Inferior parietal cortex (tissue), 1 donor: ENCODE data around the gene TSHZ2.

Source experiments
- DNase-seq: peaks from one replicate; pipeline ENCODE4 v3.0.0-alpha.2; 2016; ENCODE audit errors: extremely low spot score

Gene TSHZ2

DNA sequence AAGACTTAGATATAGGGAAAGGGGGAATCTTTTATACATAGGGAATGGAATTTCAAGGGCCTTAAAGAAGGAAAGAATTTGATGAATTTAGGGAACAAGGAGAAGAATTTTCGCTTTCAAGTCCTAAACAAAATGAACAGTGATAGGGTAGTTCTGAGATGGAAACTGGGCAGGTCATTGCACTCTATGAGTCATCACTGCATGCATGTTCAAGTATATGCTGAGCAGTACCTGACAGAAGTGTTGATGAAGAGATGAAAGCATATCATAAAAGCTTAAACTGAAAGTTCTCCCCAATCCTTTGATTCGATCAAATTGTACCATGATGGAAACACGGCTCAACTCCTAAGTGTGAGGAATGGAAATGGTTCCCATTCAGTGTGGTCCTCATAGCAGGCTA lies 271.0 kb downstream of the TSHZ2 start:
- no peak for DNase-seq

DNA sequence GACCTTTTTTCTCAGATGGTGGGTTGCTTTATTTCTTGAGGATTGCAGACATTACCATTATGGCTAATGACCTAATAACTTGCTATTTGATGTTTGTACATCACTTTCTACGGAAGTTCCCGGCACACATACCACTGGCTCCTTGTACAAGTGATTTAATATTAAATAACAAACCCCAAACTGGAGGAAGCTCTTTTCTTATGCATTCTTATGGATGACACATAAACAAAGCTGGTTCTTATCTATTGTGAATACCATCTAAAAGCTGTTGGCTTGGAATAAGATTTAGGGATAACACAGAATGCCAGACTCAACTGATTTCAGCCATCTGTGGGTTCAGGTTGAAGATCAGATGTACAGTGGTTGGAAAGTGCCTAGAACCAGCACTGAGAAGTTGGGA lies 272.6 kb downstream of the TSHZ2 start:
- DNase-seq, result no peak

DNA sequence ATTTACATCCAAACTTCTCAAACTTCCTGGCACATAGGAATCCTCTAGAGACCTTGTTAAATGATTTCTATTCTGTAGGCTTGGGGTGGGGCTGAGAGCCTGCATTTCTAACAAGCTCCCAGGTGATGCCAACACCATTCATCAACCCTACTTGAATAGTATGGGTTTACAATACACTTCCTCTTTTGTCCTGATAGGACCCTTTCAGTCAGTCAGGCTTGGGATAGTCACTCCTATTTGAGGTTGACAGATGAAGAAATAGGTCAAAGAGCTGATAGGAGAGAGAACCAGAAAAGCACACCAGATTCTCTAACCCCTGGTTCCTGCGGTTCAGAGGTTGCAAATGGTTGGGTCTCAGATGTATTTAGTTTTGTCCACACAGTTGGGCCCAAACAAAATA lies 273.4 kb downstream of the TSHZ2 start:
- DNase-seq, result no peak

DNA sequence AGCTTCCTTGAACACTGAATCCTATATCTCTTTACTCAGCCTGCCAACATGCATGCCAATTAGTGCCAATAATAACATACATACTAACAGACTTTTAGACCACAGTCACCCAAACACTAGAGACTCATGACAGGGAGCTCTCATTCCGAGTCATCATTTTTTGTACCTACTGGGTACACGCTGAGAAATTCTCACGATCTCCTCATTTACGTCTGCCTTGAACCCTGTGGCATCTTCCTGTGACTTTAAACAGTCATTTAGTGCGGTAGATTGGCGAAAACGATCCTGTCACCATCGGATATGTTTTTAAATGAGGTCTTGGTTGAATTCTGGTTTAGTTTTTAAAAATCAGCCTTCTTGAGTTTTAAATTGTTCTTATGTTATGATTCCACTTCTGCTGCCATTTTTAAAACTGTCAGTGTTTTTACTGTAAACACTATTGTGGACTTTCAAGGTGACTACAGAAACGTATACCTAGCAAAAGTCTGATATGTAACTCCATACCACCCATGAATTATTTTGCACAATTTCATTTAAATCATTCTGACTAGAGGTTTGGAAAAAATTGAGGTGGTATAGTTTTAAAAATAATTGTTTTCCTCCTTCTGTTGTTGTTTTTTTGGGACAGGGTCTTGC lies 275.4 kb downstream of the TSHZ2 start:
- no peak for DNase-seq

GRCh38 chr20:53250456-53250855 lies 278.3 kb downstream of the TSHZ2 start:
- no peak for DNase-seq

DNA sequence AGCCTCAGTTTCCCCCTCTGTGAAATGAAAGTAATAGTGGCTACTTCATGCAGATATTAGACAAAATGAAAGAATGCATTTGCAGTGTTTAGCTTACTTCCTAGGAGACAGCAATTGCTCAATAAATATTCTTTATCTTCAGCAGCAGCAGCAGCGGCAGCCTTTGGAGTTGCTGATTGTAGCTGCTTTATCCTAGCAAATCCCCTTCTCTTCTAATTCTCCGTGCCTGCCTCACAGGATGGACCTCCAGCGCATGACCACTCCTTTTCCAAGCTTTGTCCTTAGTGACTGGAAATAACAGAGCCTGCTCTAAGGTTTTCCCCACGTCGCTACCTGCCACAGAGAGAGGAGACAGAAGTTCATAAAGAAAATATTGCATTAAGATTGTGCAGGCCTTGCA lies 279.8 kb downstream of the TSHZ2 start:
- DNase-seq, result no peak

GRCh38 chr20:53253668-53254067 lies 281.5 kb downstream of the TSHZ2 start:
- no peak for DNase-seq

DNA sequence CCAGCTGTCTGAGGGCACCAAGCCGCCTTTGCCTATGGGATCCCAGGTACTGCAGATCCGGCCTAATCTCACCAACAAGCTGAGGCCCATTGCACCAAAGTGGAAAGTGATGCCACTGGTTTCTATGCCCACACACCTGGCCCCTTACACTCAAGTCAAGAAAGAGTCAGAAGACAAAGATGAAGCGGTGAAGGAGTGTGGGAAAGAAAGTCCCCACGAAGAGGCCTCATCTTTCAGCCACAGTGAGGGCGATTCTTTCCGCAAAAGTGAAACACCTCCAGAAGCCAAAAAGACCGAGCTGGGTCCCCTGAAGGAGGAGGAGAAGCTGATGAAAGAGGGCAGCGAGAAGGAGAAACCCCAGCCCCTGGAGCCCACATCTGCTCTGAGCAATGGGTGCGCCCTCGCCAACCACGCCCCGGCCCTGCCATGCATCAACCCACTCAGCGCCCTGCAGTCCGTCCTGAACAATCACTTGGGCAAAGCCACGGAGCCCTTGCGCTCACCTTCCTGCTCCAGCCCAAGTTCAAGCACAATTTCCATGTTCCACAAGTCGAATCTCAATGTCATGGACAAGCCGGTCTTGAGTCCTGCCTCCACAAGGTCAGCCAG lies 283.0 kb downstream of the TSHZ2 start:
- DNase-seq, result no peak

DNA sequence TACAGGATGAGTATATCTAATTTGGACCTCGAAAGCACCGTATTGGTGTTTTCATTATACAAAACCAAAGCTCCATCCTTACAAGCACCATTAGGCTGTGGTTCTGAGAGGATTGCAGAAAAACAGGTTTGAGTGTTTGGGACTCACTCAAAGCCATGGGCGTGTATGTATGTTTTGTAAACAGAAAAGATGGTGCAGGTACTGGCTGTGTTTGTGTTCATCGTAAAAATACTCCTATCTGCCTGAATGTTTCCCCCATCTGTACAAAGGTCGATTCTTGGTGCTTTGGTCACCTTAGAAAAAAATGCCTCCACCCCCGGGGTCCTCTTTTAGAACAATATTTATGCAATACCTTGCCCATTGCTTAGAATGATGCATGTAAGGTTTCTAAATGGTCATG lies 286.6 kb downstream of the TSHZ2 start:
- DNase-seq, result no peak

DNA sequence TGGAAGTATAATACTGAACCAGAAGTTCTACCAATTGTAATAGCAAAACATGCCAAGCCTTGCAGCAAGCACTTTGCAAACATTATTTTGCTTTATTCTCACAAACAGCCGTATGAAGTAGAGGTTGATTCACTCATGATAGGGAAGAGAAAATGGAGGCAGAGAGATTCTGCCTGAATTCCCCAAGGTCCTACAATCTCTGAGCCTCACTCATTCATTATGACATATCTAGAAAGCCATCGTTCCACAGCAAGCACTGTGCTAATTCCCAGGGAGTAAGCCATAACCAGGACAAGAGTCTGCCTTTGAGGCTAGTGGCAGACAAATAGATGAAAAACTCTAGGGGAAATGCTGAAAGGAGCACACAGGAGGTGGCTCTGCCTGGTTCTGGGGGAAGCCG lies 288.0 kb downstream of the TSHZ2 start:
- no peak for DNase-seq

DNA sequence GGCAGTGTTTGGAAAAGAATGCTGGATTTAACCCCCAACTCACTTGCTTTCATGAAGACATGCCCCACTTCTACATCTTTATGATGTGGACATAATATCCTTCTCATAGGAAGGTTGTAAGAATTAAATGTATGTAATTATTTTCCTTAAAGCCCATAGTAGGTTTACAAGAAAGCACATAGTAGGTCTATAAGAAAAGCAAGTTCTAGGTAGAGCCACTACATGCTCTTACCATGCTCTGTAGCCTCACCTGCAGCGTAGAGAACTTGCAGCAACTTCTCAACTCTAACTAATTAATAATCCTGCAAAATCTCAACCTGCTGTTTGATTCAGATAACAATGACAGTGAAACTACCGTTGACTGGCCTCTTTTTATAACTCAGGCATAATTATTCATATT lies 288.4 kb downstream of the TSHZ2 start:
- DNase-seq, result no peak

GRCh38 chr20:53262365-53262764 lies 290.2 kb downstream of the TSHZ2 start:
- DNase-seq, result no peak

GRCh38 chr20:53263554-53264438 lies 291.6 kb downstream of the TSHZ2 start:
- DNase-seq, result no peak

DNA sequence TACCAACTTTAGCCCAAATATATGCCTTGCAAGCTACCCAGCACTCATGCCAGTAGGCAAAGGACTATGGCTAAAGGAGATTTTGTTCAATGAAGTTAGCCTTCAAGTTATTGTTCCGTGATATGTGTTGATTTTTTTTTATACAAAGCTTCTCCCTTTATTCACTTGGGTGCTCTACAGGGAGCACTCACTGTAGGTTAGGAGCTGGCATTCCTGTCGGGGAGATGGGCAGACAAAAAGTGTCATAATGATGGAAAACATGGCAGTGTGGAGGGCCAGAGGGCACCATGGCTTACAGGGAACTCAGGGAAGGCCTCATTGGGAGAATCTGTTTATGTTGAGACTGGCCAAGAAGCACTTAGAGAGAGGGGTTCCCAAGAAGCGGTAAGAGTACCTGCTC lies 292.4 kb downstream of the TSHZ2 start:
- no peak for DNase-seq

DNA sequence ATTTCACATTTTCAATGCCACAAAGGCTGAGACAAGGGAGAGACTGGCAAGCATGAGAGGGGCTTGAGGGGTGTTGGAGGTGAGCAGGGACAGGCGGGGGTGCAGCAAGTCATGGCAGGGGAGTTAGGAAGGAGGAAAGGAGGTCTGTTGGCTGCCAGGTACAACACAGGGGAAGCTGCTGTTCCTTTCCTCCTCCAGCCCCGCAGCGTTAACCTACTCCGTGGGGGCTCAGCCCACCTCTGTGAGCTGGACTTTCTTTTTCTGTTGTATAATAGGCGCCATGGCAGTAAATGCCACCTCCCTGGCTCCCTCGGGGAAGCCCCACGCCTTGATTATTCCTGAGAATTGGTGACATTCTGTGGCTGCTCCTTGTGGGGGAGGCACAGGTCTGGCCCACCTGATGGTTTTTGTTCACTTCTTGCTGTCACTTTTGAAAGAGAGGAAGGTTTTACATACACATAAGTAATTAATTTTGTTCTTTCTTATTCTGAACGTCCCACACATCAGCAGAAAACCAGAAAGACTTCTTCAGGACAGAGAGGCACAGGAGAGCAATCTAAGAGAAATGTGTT lies 293.2 kb downstream of the TSHZ2 start:
- no peak for DNase-seq

- no peak for DNase-seq
These were observed 297.2 kb downstream of the TSHZ2 start for GRCh38 chr20:53269380-53269779.

- no peak for DNase-seq
These were observed 298.7 kb downstream of the TSHZ2 start for GRCh38 chr20:53270792-53271375.

DNA sequence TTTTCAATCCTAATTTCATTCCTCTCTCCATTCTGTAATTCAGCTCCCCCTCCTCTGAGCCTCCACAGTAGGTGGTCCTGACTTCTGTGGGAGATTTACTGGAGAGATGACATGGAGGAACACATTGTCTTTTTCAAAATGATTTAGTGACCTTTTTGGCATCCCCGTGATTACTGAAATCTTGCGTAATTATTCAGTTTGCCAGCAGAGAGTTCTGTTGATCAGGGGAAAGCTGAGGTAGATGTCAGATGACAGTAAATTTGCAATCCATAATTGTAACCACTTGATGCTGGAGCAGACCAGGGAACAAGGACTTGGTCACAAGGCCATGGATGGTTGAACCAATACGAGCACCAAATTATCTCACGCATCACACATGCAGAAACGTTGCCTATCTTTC lies 302.2 kb downstream of the TSHZ2 start:
- no peak for DNase-seq

GRCh38 chr20:53274807-53275206 lies 302.6 kb downstream of the TSHZ2 start:
- no peak for DNase-seq

GRCh38 chr20:53276143-53276542 lies 304.0 kb downstream of the TSHZ2 start:
- no peak for DNase-seq

DNA sequence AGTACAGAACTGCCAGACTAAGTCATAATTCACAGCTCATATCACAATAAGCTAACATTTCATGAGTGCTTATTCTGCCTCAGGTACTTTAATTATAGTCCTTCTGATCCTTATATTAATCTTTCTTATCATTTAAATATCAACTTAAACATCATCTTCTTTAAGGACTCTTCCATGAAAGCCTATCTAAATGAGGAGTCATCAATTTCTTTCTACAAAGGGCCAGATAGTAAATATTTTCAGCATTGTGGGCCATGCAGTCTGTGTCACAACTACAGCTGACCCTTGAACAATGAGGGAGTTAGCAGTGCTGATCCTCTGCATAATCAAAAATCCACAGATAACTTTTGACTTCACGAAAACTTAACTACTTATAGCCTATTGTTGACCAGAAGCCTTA lies 306.4 kb downstream of the TSHZ2 start:
- no peak for DNase-seq

DNA sequence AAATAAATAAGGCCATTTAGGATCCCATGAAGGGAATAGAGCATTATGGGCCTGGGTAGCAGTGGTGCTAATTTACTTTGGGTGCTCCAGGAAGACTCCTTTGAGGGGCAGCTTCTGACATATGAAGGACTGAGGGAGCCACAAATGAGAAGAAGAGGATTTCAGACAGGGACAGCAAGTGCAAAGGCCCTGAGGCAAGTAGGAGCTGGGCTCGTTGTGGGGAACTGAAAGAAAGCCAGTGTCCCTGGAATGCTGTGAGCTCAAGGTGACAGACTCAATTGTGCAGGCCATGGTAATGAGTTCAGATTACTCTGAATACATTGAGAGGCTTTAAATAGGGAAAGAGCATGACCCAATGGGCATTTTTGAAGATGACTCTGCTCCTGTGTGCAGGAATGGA lies 307.6 kb downstream of the TSHZ2 start:
- no peak for DNase-seq
